HL-60 (cell line): Measurements from ENCODE around the gene RASSF9.

Experiments used
- DNase-seq, 2 experiments: peaks; one replicate each; pipeline ENCODE4 v3.0.0-alpha.2; 2010 to 2020; ENCODE audit warnings: low read depth in 1 of 2, low spot score in 1 of 2
- H3K27ac ChIP-seq: fragments of 250-450 bp; sonication (Bioruptor Pico); replicated peaks from 2 replicates; pipeline ENCODE4 v1.5.1; 2020; ENCODE audit warnings: mild to moderate bottlenecking, moderate library complexity
- H3K27me3 ChIP-seq: fragments of 250-450 bp; sonication (Bioruptor Pico); 2 replicates; pipeline ENCODE4 v1.5.1; 2021; ENCODE audit warnings: mild to moderate bottlenecking, moderate library complexity; ENCODE audit not compliant: insufficient read depth, poor library complexity, severe bottlenecking
- H3K4me3 ChIP-seq: replicated peaks from 2 replicates; pipeline ENCODE4 v1.5.1; 2011; ENCODE audit warnings: mild to moderate bottlenecking, control low read depth, low read length; ENCODE audit not compliant: insufficient read depth
- GABPA ChIP-seq: IDR thresholded peaks from 2 replicates; pipeline ENCODE4 v1.6.1; 2012; ENCODE audit warnings: low read depth
- POLR2AphosphoS5 ChIP-seq: IDR thresholded peaks from 2 replicates; pipeline ENCODE4 v1.6.1; 2012; ENCODE audit warnings: low read depth
- SPI1 ChIP-seq: IDR thresholded peaks from 2 replicates; pipeline ENCODE4 v1.6.1; 2012; ENCODE audit warnings: low read depth, mild to moderate bottlenecking, borderline replicate concordance
- TF ChIP-seq, protein P1 (sequence below): IDR thresholded peaks from 2 replicates; pipeline ENCODE4 v1.6.1; 2012; ENCODE audit warnings: low read depth; ENCODE audit not compliant: insufficient replicate concordance
- TF ChIP-seq, protein P2 (sequence below): IDR thresholded peaks from one replicate; pipeline ENCODE4 v1.5.1; 2011; ENCODE audit warnings: low read length, control low read depth, inconsistent platforms; ENCODE audit not compliant: insufficient read depth

The RASSF9 gene

DNA sequence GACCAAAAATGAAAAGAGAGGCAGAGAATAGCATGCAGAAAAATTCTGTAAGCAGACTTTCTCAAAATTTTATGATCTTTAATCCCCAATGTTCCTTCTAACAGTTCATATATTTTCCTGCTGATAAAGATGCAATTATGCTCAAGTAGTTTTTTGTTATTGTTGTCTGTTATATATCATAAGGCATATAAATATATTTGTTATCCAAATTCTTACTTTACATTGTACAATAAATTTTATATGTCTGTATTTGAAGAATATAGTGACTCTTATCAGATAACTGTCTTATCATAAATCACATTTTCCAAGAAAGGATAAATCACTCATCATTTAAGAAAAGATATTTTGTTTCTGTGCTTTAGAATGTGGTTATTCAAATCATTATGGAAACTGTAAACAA lies 2.6 kb downstream of the RASSF9 start:
- TF ChIP-seq GABPA (no peak), POLR2AphosphoS5 (no peak), SPI1 (no peak)
- TF ChIP-seq, protein P1, sequence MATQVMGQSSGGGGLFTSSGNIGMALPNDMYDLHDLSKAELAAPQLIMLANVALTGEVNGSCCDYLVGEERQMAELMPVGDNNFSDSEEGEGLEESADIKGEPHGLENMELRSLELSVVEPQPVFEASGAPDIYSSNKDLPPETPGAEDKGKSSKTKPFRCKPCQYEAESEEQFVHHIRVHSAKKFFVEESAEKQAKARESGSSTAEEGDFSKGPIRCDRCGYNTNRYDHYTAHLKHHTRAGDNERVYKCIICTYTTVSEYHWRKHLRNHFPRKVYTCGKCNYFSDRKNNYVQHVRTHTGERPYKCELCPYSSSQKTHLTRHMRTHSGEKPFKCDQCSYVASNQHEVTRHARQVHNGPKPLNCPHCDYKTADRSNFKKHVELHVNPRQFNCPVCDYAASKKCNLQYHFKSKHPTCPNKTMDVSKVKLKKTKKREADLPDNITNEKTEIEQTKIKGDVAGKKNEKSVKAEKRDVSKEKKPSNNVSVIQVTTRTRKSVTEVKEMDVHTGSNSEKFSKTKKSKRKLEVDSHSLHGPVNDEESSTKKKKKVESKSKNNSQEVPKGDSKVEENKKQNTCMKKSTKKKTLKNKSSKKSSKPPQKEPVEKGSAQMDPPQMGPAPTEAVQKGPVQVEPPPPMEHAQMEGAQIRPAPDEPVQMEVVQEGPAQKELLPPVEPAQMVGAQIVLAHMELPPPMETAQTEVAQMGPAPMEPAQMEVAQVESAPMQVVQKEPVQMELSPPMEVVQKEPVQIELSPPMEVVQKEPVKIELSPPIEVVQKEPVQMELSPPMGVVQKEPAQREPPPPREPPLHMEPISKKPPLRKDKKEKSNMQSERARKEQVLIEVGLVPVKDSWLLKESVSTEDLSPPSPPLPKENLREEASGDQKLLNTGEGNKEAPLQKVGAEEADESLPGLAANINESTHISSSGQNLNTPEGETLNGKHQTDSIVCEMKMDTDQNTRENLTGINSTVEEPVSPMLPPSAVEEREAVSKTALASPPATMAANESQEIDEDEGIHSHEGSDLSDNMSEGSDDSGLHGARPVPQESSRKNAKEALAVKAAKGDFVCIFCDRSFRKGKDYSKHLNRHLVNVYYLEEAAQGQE: no peak
- TF ChIP-seq, protein P2, sequence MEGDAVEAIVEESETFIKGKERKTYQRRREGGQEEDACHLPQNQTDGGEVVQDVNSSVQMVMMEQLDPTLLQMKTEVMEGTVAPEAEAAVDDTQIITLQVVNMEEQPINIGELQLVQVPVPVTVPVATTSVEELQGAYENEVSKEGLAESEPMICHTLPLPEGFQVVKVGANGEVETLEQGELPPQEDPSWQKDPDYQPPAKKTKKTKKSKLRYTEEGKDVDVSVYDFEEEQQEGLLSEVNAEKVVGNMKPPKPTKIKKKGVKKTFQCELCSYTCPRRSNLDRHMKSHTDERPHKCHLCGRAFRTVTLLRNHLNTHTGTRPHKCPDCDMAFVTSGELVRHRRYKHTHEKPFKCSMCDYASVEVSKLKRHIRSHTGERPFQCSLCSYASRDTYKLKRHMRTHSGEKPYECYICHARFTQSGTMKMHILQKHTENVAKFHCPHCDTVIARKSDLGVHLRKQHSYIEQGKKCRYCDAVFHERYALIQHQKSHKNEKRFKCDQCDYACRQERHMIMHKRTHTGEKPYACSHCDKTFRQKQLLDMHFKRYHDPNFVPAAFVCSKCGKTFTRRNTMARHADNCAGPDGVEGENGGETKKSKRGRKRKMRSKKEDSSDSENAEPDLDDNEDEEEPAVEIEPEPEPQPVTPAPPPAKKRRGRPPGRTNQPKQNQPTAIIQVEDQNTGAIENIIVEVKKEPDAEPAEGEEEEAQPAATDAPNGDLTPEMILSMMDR: no peak
- Histone ChIP-seq H3K27me3 (no peaks in the 10 kb centered on the region), H3K27ac (no peak overlapping the region), H3K4me3 (no peak overlapping the region)
- no peak for DNase-seq

DNA sequence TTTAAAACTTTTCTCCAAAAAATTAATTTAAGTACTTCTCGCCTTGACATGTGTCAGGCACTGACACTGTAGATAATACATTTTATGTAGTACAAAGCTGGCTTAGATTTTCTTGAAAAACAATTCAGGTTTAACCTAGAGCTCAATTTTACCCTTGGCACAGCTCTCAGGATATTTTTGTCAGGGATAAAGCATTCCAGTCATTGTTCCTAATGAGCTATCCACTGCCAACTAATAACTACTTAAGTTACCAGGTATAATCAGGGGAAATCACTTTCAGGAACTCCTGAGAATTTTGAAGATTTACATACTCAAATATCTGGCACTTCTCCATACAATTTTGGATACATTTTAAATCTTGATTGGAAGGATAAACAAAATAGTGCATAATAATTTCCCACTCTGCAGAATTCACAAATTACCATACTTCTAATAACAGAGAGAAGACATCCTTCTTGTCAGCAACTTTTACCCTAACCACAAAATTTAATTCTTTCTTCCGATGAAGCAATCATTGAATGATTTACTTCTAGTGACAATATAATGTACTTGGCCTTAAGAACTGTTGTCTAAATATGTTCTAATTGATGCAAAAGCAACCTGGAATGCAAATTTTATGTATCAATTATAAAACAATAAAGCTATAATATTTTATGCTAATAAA lies 4.8 kb downstream of the RASSF9 start:
- Histone ChIP-seq H3K27me3 (no peaks in the 10 kb centered on the region), H3K4me3 (no peak overlapping the region), H3K27ac (no peak overlapping the region)
- TF ChIP-seq, protein P1: no peak
- TF ChIP-seq SPI1 (no peak), GABPA (no peak), POLR2AphosphoS5 (no peak)
- TF ChIP-seq, protein P2: no peak
- DNase-seq: no peak

DNA sequence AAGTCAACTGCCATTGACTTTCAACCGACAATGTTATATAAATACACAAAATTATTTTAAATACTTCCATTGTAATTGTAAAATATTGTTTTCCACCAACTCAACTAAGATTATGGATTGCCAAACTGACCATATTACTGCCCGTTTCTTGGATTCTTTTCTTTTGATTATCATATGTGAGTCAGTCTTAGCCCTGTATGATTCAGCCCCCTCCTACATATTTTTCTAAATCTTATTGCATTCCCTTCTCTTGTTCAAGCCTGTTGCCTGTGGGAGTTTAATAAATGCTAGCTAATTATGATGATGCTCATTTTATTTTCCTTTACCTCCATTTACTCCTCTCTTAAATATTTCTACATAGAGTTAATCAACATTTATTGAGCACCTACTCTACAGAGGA lies 6.8 kb downstream of the RASSF9 start:
- Histone ChIP-seq H3K27ac (no peak overlapping the region), H3K27me3 (no peaks in the 10 kb centered on the region), H3K4me3 (no peak overlapping the region)
- TF ChIP-seq, protein P1: no peak
- TF ChIP-seq GABPA (no peak), POLR2AphosphoS5 (no peak), SPI1 (no peak)
- TF ChIP-seq, protein P2: no peak
- DNase-seq: no peak
